ENCODE data around the gene ZNF732. TPM values are rescaled to one million over a fixed set of nuclear protein-coding genes. Genes with fewer than 3 reads are reported as not detected.
"Not testable (repeated sequence)": the region's sequence is repeated elsewhere in the genome, so short reads cannot be mapped to it uniquely, and the experiment has no call there.

ZNF732 gene
- total RNA-seq, 1 donor from 2014 or later = 0.23 TPM

DNA sequence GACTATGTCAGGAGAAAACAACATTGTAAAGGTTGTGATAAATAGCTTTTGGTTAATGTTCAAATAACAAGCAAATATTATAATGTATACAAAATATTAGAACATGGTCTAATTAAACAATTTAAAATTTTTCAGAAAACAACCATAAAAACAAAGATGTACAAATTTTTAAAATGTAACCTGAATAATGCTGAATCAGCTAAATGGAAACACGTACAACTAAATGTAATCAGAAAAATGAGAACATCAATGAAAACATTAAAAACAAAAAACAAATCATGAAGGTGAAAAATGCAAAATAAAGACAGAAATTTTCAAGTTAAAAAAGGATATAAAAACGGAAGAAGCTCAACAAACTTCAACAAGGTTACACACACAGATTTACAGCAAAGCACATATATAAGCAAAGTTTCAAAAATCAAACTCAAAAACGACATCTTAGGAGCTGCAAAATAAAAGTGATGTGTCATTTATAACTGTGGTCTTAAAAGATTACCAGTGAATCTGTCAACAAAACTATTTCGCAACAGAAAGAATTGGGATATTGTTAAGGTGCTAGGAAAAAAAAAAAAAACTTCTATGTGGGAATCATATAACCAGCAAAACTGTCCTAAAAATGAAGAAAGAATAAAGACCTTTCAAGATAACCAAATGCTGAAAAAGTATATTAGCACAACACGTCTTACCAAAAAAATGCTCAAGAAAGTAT, 31.8 kb downstream of the ZNF732 start:
- Histone ChIP-seq H3K9me3 (peaks cover 62% of the 10 kb centered on the region), H3K4me1 (no peaks in the 10 kb centered on the region), H3K36me3 (no peaks in the 10 kb centered on the region), H3K27ac (no peak overlapping the region), H3K27me3 (no peaks in the 10 kb centered on the region), H3K4me3 (no peak overlapping the region)
- ATAC-seq (no peak), DNase-seq (no peak)
- TF ChIP-seq, protein P1, sequence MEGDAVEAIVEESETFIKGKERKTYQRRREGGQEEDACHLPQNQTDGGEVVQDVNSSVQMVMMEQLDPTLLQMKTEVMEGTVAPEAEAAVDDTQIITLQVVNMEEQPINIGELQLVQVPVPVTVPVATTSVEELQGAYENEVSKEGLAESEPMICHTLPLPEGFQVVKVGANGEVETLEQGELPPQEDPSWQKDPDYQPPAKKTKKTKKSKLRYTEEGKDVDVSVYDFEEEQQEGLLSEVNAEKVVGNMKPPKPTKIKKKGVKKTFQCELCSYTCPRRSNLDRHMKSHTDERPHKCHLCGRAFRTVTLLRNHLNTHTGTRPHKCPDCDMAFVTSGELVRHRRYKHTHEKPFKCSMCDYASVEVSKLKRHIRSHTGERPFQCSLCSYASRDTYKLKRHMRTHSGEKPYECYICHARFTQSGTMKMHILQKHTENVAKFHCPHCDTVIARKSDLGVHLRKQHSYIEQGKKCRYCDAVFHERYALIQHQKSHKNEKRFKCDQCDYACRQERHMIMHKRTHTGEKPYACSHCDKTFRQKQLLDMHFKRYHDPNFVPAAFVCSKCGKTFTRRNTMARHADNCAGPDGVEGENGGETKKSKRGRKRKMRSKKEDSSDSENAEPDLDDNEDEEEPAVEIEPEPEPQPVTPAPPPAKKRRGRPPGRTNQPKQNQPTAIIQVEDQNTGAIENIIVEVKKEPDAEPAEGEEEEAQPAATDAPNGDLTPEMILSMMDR (IDR thresholded peaks at IDR 0.05) = no peak
- intact Hi-C loops (cut with DNase I) = no loop called here

DNA sequence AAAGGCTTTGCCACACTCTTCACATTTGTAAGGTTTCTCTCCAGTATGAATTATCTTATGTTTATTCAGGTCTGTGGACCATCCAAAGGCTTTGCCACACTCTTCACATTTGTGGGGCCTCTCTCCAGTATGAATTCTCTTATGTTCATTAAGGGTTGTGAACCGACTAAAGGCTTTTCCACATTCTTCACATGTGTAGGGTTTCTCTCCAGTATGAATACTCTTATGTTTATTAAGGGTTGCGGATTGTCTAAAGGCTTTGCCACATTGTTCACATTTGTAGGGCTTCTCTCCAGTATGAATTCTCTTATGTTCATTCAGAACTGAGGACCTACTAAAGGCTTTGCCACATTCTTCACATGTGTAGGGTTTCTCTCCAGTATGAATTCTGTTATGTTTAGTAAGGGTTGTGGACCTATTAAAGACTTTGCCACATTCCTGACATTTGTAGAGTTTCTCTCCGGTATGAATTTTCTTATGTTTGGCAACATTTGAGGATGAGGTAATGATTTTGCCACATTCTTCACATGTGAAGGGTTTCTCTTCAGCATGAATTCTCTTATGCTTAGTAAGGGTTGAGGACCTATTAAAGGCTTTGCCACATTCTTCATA, 33.7 kb downstream of the ZNF732 start:
- DNase-seq (no peak), ATAC-seq (no peak)
- TF ChIP-seq, protein P1 (IDR thresholded peaks at IDR 0.05) = no peak
- intact Hi-C loops (cut with DNase I) = no loop called here
- Histone ChIP-seq H3K4me3 (no peak overlapping the region), H3K27ac (no peak overlapping the region), H3K27me3 (no peaks in the 10 kb centered on the region), H3K36me3 (no peaks in the 10 kb centered on the region), H3K4me1 (no peaks in the 10 kb centered on the region), H3K9me3 (peaks cover 72% of the 10 kb centered on the region)

DNA sequence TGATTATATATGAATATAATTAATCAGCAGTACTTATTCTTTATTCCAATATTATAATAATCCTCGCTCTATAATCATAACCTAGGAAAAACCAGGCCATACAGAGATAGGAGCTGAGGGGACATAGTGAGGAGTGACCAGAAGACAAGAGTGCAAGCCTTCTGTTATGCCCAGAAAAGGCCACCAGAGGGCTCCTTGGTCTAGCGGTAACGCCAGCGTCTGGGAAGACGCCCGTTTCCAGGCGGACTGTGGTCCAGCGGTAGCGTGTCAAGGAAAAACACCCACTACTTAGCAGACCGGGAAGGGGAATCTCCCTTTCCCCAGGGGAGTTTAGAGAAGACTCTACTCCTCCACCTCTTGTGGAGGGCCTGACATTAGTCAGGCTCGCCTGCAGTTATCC, 46.0 kb downstream of the ZNF732 start:
- DNase-seq; H3K27ac ChIP-seq; H3K4me1 ChIP-seq; ATAC-seq; H3K36me3 ChIP-seq; H3K27me3 ChIP-seq; H3K4me3 ChIP-seq; intact Hi-C loops (cut with DNase I): not testable (repeated sequence)
- H3K9me3 ChIP-seq = peaks cover 62% of the 10 kb centered on the region
- TF ChIP-seq, protein P1 (IDR thresholded peaks at IDR 0.05) = peak; percentile 6

DNA sequence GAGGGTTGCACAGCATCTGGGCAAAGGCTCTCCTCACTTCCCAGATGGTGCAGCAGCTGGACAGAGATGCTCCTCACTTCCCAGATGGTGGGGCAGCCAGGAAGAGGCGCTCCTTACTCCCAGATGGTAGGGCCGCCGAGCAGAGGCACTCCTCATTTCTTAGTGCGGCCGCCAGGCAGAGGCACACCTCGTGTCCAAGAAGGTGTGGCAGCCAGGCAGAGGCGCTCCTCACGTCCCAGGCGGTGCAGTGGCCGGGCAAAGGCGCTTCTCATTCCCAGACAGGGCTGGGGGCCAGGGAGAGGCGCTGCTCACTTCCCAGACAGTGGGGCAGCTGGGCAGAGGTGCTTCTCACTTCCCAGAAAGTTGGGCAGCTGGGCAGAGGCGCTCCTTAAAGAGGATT, 48.8 kb downstream of the ZNF732 start:
- Histone ChIP-seq H3K4me1 (no peaks in the 10 kb centered on the region), H3K27me3 (no peaks in the 10 kb centered on the region), H3K36me3 (no peaks in the 10 kb centered on the region), H3K4me3 (no peak overlapping the region), H3K27ac (no peak overlapping the region), H3K9me3 (peaks cover 75% of the 10 kb centered on the region)
- TF ChIP-seq, protein P1 (IDR thresholded peaks at IDR 0.05) = no peak
- intact Hi-C loops (cut with DNase I) = no loop called here
- DNase-seq = no peak
- ATAC-seq = no peak

DNA sequence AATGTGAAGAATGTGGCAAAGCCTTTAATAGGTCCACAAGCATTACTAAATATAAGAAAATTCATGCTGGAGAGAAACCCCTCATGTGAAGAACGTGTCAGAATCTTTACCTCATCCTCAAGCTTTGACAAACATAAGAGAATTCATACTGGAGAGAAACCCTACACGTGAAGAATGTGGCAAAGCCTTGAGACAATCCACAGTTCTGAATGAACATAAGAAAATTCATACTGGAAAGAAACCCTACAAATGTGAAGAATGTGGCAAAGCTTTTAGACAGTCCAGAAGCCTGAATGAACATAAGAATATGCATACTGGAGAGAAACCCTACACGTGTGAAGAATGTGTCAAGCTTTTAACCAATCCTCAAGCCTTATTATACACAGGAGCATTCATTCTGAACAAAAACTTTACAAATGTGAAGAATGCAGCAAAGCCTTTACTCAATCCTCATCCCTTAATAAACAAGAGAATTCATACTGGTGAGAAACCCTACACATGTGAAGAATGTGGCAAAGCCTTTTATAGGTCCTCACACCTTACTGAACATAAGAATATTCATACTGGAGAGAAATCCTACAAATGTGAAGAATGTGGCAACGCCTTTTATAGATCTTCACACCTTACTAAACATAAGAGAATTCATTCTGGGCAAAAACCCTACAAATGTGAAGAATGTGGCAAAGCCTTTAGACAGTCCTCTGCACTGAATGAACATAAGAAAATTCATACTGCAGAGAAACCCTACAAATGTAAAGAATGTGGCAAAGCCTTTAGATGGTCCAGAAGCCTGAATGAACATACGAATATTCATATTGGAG, 51.1 kb downstream of the ZNF732 start:
- TF ChIP-seq, protein P1 (IDR thresholded peaks at IDR 0.05) = no peak
- DNase-seq (no peak), ATAC-seq (no peak)
- intact Hi-C loops (cut with DNase I) = no loop called here
- Histone ChIP-seq H3K36me3 (no peaks in the 10 kb centered on the region), H3K9me3 (peaks cover 73% of the 10 kb centered on the region), H3K4me3 (no peak overlapping the region), H3K4me1 (no peaks in the 10 kb centered on the region), H3K27me3 (no peaks in the 10 kb centered on the region), H3K27ac (no peak overlapping the region)

All from upper lobe of right lung (tissue), 1 donor.